ENCODE data around the gene AKAP1.

- TF ChIP-seq CTCF (IDR thresholded peaks at IDR 0.05 in 4 of 5, conservative IDR thresholded peaks at IDR 0.05 in 1 of 5), result no peak
- TF ChIP-seq POLR2A (IDR thresholded peaks at IDR 0.05), result no peak
These were observed 85.8 kb downstream of the AKAP1 start for GRCh38 chr17:57170866-57171265.

All from gastrocnemius medialis (tissue), 4 donors.